Lung (tissue), 12 donors: Measurements from ENCODE around the gene MAPK13. TPM values are rescaled to one million over a fixed set of nuclear protein-coding genes. Genes with fewer than 3 reads are reported as not detected.

Experiments used
- ATAC-seq: fragments of 200-7000 bp; cut with Tn5 transposase; one replicate; pipeline ENCODE4 v1.9.1; 2020; ENCODE audit warnings: moderate number of reproducible peaks; ENCODE audit not compliant: insufficient read depth, low FRiP score
- DNase-seq, 3 donors: peaks; one replicate each; pipeline ENCODE4 v3.0.0-alpha.2; 2013 to 2017
- H3K27ac ChIP-seq, 2 donors: one replicate each; pipeline ENCODE4 v1.5.1; 2013; ENCODE audit warnings: mild to moderate bottlenecking in 2 of 2, moderate library complexity in 2 of 2, control low read depth in 1 of 2, inconsistent platforms in 1 of 2, low read depth in 1 of 2, low read length in 1 of 2
- H3K27me3 ChIP-seq, 3 donors: one replicate each; pipeline ENCODE4 v1.5.1; 2013; ENCODE audit warnings: low read length in 2 of 3; ENCODE audit not compliant: control insufficient read depth in 3 of 3, insufficient read depth in 3 of 3
- H3K36me3 ChIP-seq, 4 donors: one replicate each; pipeline ENCODE4 v1.5.1; 2013; ENCODE audit warnings: low read length in 4 of 4, mild to moderate bottlenecking in 1 of 4, moderate library complexity in 1 of 4; ENCODE audit not compliant: control insufficient read depth in 4 of 4, insufficient read depth in 4 of 4
- H3K4me1 ChIP-seq, 5 donors: one replicate each; pipeline ENCODE4 v1.5.1; 2013; ENCODE audit warnings: low read length in 5 of 5, mild to moderate bottlenecking in 2 of 5, moderate library complexity in 1 of 5; ENCODE audit not compliant: control insufficient read depth in 5 of 5, insufficient read depth in 5 of 5
- H3K4me3 ChIP-seq: one replicate; pipeline ENCODE4 v1.5.1; 2013; ENCODE audit warnings: mild to moderate bottlenecking, control low read depth, moderate library complexity
- H3K9ac ChIP-seq, 2 donors: one replicate each; pipeline ENCODE4 v1.5.1; 2013; ENCODE audit warnings: low read length in 2 of 2, control low read depth in 1 of 2; ENCODE audit not compliant: insufficient read depth in 1 of 2
- H3K9me3 ChIP-seq, 4 donors: one replicate each; pipeline ENCODE4 v1.5.1; 2013; ENCODE audit warnings: low read length in 3 of 4, mild to moderate bottlenecking in 1 of 4, moderate library complexity in 1 of 4; ENCODE audit not compliant: control insufficient read depth in 4 of 4, insufficient read depth in 3 of 4
- WGBS, 2 donors: extraction: QIAGEN DNeasy Blood & Tissue Kit; methylation state at CpG; one replicate each; pipeline ENCODE4 v1.1.7; 2013; 5-methylcytosine and 5-hydroxymethylcytosine counted together
- polyA plus RNA-seq, 2 donors: library from polyadenylated mRNA; stranded (reverse); fragments of 200-250 nt; gene quantifications; one replicate each; pipeline ENCODE4 v1.2.1, GENCODE V29; 2013
- total RNA-seq, 2 donors: library from RNA; depleted of rRNA in 1 of 2; stranded (reverse); fragments of >200 nt in 1 of 2; gene quantifications; one replicate each; pipeline ENCODE4 v1.2.1, GENCODE V29; 2014 to 2021
- TF ChIP-seq, protein P1 (sequence below): IDR thresholded peaks from 2 replicates; pipeline ENCODE4 v1.5.1; 2012; ENCODE audit warnings: mild to moderate bottlenecking; ENCODE audit errors: control extremely low read depth, extremely low read depth
- donor health status: control.
- donor health status: control.
- donor health status: Bipolar disorder and iron deficiency.
- donor health status: healthy.
- donor health status: DM: yes; HTN: yes; CAD: no.

The MAPK13 gene
- total and polyA plus RNA-seq, 4 donors = 29.9 to 73.3 (median 50.5) TPM

DNA sequence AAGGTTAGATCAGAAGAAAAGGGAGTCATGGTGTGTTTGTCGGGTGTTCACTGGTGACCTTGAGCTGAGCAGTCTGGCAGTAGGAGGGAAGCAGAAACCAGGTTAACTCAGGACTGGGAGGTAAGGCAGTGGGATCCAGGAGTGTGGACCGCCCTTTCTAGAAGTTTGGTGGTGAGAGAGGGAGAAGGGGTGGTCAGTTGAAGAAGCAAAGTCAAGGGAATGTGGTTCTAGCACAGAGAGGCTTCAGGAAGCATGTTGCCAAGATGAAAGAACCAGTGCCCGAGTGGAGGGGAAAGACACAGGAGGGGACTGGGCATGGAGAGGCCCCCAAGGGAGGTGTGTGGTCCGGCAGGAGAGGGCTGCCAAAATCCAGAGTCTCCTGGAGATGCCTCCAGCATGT is 3.6 kb downstream of the MAPK13 start:
- H3K9ac ChIP-seq = no peak overlapping the region
- H3K27ac ChIP-seq = no peak overlapping the region
- peaks cover 0 to 20% (median 0%) of the 10 kb centered on the region in 4 donors for H3K36me3 ChIP-seq
- TF ChIP-seq, protein P1, sequence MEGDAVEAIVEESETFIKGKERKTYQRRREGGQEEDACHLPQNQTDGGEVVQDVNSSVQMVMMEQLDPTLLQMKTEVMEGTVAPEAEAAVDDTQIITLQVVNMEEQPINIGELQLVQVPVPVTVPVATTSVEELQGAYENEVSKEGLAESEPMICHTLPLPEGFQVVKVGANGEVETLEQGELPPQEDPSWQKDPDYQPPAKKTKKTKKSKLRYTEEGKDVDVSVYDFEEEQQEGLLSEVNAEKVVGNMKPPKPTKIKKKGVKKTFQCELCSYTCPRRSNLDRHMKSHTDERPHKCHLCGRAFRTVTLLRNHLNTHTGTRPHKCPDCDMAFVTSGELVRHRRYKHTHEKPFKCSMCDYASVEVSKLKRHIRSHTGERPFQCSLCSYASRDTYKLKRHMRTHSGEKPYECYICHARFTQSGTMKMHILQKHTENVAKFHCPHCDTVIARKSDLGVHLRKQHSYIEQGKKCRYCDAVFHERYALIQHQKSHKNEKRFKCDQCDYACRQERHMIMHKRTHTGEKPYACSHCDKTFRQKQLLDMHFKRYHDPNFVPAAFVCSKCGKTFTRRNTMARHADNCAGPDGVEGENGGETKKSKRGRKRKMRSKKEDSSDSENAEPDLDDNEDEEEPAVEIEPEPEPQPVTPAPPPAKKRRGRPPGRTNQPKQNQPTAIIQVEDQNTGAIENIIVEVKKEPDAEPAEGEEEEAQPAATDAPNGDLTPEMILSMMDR = no peak
- peaks cover 0 to 4% (median 0%) of the 10 kb centered on the region in 3 donors for H3K27me3 ChIP-seq
- no peaks in the 10 kb centered on the region for H3K9me3 ChIP-seq
- DNase-seq (no peak), ATAC-seq (no peak)
- no peak overlapping the region for H3K4me3 ChIP-seq
- H3K4me1 ChIP-seq = peaks cover 0 to 22% (median 13%) of the 10 kb centered on the region in 5 donors
- WGBS, 2 donors = 93 to 95% methylated on average over 4 of the region's 4 CpGs

DNA sequence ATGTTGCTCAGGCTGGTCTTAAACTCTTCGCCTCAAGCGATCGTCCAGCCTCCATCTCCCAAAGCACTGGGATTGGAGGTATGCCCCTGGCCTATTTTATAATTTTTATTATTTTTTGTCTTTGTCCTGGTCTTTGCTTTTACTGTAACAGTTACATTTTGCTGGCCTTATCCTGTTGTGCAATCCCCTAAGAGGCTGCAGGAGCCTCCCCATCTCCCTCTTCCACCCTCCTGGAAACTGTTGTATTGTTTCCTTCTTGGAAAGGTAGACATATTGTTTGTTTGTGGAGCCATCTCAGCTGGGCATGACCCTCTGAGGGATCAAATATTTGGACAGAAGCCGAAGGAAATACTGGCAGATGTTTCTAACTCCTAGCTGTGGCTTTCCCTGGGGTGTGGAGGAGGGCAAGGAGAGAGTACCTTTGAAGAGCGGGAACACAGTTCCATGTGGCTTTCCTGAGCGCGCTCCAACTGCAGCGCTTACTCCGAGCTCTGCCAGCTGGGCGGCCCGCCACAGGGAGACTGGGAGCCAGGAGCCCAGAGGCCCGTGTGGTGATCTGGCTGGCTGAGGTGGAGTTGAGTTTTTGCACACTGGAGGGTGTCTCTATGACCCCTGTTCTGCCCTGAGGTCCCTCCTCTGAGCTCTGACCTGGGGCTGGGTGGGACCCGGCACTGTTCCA is 4.9 kb downstream of the MAPK13 start:
- TF ChIP-seq, protein P1 = no peak
- Histone ChIP-seq H3K27ac (no peak overlapping the region), H3K9ac (no peak overlapping the region), H3K4me1 (peaks cover 0 to 20% (median 13%) of the 10 kb centered on the region in 5 donors), H3K27me3 (no peaks in the 10 kb centered on the region), H3K9me3 (no peaks in the 10 kb centered on the region), H3K4me3 (no peak overlapping the region), H3K36me3 (peaks cover 0 to 26% (median 0%) of the 10 kb centered on the region in 4 donors)
- DNase-seq = no peak
- WGBS, 2 donors = 92 to 95% methylated on average over 12 to 13 of the region's 13 CpGs
- no peak for ATAC-seq

DNA sequence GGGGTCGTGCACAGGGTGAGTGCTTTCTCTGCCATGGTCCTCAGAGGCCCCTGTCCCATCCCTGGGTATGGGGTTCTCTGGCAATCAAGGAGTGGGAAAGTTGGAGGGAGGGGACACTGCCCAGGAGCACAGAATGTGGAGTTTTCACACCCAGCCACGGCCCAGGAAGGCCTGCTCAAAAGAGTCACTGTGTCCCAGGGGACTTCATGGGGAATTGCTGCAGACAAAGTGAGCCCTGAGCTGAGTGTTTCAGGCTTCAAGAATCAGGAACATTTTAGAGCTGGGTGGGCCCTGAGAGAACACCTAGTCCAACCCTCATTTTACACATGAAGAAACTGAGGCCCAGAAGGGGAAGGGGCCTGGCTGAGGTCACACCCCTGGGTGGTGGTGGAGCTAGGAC is 5.7 kb downstream of the MAPK13 start:
- Histone ChIP-seq H3K9me3 (no peaks in the 10 kb centered on the region), H3K4me1 (peaks cover 0 to 15% (median 12%) of the 10 kb centered on the region in 5 donors), H3K36me3 (peaks cover 0 to 26% (median 0%) of the 10 kb centered on the region in 4 donors), H3K9ac (no peak overlapping the region), H3K27me3 (no peaks in the 10 kb centered on the region), H3K27ac (no peak overlapping the region), H3K4me3 (no peak overlapping the region)
- ATAC-seq (no peak), DNase-seq (no peak)
- TF ChIP-seq, protein P1 = no peak
- 80 to 93% methylated on average over 2 of the region's 2 CpGs for WGBS, 2 donors

DNA sequence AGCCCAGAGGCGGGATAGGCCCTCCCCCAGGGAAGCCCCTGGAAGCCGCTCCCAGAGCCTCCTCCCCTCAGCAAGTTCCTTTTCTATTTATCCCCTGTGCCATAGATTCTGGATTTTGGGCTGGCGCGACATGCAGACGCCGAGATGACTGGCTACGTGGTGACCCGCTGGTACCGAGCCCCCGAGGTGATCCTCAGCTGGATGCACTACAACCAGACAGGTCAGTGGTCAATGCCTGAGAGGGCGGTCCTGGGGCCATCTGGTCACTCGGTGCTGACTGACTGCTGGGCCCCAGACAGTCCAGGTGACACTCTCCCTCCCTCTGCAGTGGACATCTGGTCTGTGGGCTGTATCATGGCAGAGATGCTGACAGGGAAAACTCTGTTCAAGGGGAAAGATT is 6.2 kb downstream of the MAPK13 start:
- Histone ChIP-seq H3K27me3 (no peaks in the 10 kb centered on the region), H3K4me3 (no peak overlapping the region), H3K36me3 (peaks cover 0 to 26% (median 0%) of the 10 kb centered on the region in 4 donors), H3K4me1 (peaks cover 0 to 10% (median 8%) of the 10 kb centered on the region in 5 donors), H3K9ac (no peak overlapping the region), H3K9me3 (no peaks in the 10 kb centered on the region), H3K27ac (no peak overlapping the region)
- DNase-seq (no peak), ATAC-seq (no peak)
- 96 to 98% methylated on average over 12 of the region's 12 CpGs for WGBS, 2 donors
- TF ChIP-seq, protein P1 = no peak
